Progenitor cell of endocrine pancreas (in vitro differentiated cells): ENCODE results near the gene NR1D2. TPM values are rescaled to one million over a fixed set of nuclear protein-coding genes. Genes with fewer than 3 reads are reported as not detected.
"Not testable (repeated sequence)": the region's sequence is repeated elsewhere in the genome, so short reads cannot be mapped to it uniquely, and the experiment has no call there.

Experiments used
- DNase-seq: peaks from one replicate; pipeline ENCODE4 v3.0.0; 2021; ENCODE audit warnings: low spot score; ENCODE audit not compliant: unreplicated experiment
- H3K27ac Mint-ChIP-seq: 2 replicates; pipeline ENCODE4 v1.8.0; 2021; ENCODE audit warnings: mild to moderate bottlenecking, moderate library complexity, mixed read lengths
- H3K27me3 Mint-ChIP-seq: 2 replicates; pipeline ENCODE4 v1.8.0; 2021; ENCODE audit warnings: mixed read lengths
- H3K36me3 Mint-ChIP-seq: 2 replicates; pipeline ENCODE4 v1.8.0; 2022; ENCODE audit warnings: mixed read lengths; ENCODE audit not compliant: insufficient read depth
- H3K4me1 Mint-ChIP-seq: 2 replicates; pipeline ENCODE4 v1.8.0; 2021; ENCODE audit warnings: low read depth, mixed read lengths
- H3K4me3 Mint-ChIP-seq: 2 replicates; pipeline ENCODE4 v1.8.0; 2021; ENCODE audit warnings: low read depth, mild to moderate bottlenecking, moderate library complexity, mixed read lengths
- H3K9me3 Mint-ChIP-seq: 2 replicates; pipeline ENCODE4 v1.8.0; 2021; ENCODE audit warnings: low read depth, mixed read lengths
- total RNA-seq: library from RNA; stranded (reverse); gene quantifications from 2 replicates; pipeline ENCODE4 v1.2.1, GENCODE V29; 2021
- TF ChIP-seq, protein P1 (sequence below): fragments of 200-600 bp; sonication (generic); IDR thresholded peaks from one replicate; pipeline ENCODE4 v1.5.0; 2021; ENCODE audit warnings: antibody characterized with exemption, mild to moderate bottlenecking; ENCODE audit not compliant: unreplicated experiment

NR1D2 gene
- total RNA-seq, 1 donor from 2014 or later, result 14.9 TPM

GRCh38 chr3:24018784-24019570 is 73.9 kb downstream of the NR1D2 start:
- TF ChIP-seq, protein P1, sequence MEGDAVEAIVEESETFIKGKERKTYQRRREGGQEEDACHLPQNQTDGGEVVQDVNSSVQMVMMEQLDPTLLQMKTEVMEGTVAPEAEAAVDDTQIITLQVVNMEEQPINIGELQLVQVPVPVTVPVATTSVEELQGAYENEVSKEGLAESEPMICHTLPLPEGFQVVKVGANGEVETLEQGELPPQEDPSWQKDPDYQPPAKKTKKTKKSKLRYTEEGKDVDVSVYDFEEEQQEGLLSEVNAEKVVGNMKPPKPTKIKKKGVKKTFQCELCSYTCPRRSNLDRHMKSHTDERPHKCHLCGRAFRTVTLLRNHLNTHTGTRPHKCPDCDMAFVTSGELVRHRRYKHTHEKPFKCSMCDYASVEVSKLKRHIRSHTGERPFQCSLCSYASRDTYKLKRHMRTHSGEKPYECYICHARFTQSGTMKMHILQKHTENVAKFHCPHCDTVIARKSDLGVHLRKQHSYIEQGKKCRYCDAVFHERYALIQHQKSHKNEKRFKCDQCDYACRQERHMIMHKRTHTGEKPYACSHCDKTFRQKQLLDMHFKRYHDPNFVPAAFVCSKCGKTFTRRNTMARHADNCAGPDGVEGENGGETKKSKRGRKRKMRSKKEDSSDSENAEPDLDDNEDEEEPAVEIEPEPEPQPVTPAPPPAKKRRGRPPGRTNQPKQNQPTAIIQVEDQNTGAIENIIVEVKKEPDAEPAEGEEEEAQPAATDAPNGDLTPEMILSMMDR, result no peak
- H3K36me3 Mint-ChIP-seq, result no peaks in the 10 kb centered on the region
- no peaks in the 10 kb centered on the region for H3K9me3 Mint-ChIP-seq
- H3K27me3 Mint-ChIP-seq, result peaks cover 12% of the 10 kb centered on the region
- DNase-seq, result no peak
- no peak overlapping the region for H3K4me3 Mint-ChIP-seq
- peaks cover 6% of the 10 kb centered on the region for H3K4me1 Mint-ChIP-seq
- no peak overlapping the region for H3K27ac Mint-ChIP-seq

DNA sequence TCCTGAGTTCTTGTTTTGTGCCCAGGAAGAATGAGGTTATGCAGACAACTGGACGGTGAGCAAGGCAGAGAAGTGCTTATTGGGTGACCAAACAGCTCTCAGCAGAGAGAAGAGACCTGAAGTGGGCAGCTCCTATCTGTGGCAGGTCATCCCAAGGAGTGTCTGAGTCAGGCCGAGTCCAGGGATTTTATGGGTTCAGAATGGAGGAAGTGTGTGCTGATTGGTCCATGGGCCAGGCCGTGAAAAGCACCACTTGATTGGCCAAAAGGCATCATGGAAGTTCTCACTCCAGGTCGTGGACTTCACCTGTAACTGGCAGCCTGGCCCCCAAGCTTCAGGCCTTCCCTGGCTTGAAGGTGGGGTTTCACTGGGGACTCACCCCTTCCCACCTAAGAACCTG is 74.5 kb downstream of the NR1D2 start:
- Mint-ChIP-seq H3K9me3 (no peaks in the 10 kb centered on the region), H3K4me3 (no peak overlapping the region), H3K27ac (no peak overlapping the region), H3K4me1 (peaks cover 4% of the 10 kb centered on the region), H3K27me3 (peaks cover 16% of the 10 kb centered on the region), H3K36me3 (no peaks in the 10 kb centered on the region)
- no peak for DNase-seq
- TF ChIP-seq, protein P1, result no peak

- TF ChIP-seq, protein P1, result no peak
- Mint-ChIP-seq H3K4me1 (no peaks in the 10 kb centered on the region), H3K27me3 (peaks cover 12% of the 10 kb centered on the region), H3K9me3 (no peaks in the 10 kb centered on the region), H3K36me3 (no peaks in the 10 kb centered on the region), H3K4me3 (no peak overlapping the region), H3K27ac (no peak overlapping the region)
- DNase-seq, result no peak
Measured at GRCh38 chr3:24020036-24020691, 75.1 kb downstream of the NR1D2 start.

- DNase-seq, result no peak
- TF ChIP-seq, protein P1, result no peak
- H3K4me1 Mint-ChIP-seq, result no peaks in the 10 kb centered on the region
- no peaks in the 10 kb centered on the region for H3K9me3 Mint-ChIP-seq
- H3K4me3 Mint-ChIP-seq, result no peak overlapping the region
- H3K27ac Mint-ChIP-seq, result no peak overlapping the region
- peaks cover 5% of the 10 kb centered on the region for H3K27me3 Mint-ChIP-seq
- H3K36me3 Mint-ChIP-seq, result no peaks in the 10 kb centered on the region
Measured at GRCh38 chr3:24023197-24023596, 78.1 kb downstream of the NR1D2 start.

DNA sequence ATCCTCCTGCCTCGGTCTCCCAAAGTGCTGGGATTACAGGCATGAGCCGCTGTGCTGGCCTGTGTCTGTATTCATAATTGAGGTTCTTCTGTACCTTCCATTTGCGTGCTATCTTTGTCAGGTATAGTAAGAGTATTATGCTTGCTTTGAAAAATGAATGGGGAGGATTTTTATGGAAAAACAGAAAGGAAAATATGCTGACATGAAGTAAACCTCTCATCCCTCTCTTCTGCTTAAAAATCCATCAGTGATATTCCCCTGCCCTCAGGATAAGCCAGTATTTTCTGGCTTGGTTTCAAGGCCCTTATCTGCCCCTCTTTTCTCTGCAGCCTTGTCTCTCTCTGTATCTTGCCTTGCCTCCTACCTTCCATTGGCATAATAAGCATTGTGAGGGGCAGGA is 80.7 kb downstream of the NR1D2 start:
- TF ChIP-seq, protein P1, result no peak
- no peak for DNase-seq
- Mint-ChIP-seq H3K9me3 (no peaks in the 10 kb centered on the region), H3K27me3 (peaks cover 8% of the 10 kb centered on the region), H3K36me3 (no peaks in the 10 kb centered on the region), H3K27ac (no peak overlapping the region), H3K4me1 (no peaks in the 10 kb centered on the region), H3K4me3 (no peak overlapping the region)

DNA sequence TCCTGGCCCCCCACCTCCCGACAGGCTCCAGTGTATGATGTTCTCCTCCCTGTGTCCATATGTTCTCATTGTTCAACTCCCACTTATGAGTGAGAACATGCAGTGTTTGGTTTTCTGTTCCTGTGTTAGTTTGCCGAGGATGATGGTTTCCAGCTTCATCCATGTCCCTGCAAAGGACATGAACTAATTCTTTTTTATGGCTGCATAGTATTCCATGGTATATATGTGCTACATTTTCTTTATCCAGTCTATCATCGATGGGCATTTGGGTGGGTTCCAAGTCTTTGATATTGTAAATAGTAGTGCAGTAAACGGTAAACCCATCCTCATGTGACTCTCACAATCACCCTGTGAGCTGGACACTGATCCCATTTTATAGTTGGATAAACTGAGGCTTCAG is 81.6 kb downstream of the NR1D2 start:
- H3K36me3 Mint-ChIP-seq, DNase-seq, H3K4me3 Mint-ChIP-seq, H3K9me3 Mint-ChIP-seq, H3K27ac Mint-ChIP-seq, H3K4me1 Mint-ChIP-seq, H3K27me3 Mint-ChIP-seq: not testable (repeated sequence)
